ENCODE results near the gene IRS1.

The IRS1 gene

DNA sequence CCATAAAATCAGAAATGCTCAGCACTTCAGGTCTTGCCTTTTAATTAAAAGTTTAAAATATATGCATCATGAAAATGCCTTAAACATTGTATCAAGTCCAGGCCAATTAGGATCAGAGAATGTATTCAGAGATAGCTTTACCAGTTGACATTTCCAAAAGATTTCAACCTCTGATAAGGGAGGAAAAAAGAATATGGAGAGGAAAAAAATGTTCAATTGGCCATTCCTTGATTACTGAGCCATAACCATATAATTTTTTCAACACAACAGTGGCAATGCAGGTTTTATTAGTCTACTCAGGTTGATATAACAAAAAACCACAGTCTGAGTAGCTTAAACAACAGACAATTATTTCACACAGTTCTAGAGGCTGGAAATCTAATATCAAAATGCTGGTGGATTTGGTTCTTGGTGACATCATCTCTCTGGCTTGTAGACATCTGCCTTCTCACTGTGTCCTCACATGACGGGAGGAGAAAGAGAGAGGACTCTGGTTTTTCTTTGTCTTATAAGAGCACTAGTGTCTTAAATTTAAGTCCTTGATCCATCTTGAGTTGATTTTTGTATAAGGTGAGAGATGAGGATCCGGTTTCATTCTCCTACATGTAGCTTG is 111.9 kb downstream of the IRS1 start:
- no peak overlapping the region for H3K4me3 ChIP-seq (ENCODE audit: low read depth, low read length)
- TF ChIP-seq, protein P1, sequence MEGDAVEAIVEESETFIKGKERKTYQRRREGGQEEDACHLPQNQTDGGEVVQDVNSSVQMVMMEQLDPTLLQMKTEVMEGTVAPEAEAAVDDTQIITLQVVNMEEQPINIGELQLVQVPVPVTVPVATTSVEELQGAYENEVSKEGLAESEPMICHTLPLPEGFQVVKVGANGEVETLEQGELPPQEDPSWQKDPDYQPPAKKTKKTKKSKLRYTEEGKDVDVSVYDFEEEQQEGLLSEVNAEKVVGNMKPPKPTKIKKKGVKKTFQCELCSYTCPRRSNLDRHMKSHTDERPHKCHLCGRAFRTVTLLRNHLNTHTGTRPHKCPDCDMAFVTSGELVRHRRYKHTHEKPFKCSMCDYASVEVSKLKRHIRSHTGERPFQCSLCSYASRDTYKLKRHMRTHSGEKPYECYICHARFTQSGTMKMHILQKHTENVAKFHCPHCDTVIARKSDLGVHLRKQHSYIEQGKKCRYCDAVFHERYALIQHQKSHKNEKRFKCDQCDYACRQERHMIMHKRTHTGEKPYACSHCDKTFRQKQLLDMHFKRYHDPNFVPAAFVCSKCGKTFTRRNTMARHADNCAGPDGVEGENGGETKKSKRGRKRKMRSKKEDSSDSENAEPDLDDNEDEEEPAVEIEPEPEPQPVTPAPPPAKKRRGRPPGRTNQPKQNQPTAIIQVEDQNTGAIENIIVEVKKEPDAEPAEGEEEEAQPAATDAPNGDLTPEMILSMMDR (IDR thresholded peaks at IDR 0.05; ENCODE audit: insufficient read depth, low read depth, low read length, missing control alignments): no peak
- no peak for DNase-seq (ENCODE audit: low read depth)

DNA sequence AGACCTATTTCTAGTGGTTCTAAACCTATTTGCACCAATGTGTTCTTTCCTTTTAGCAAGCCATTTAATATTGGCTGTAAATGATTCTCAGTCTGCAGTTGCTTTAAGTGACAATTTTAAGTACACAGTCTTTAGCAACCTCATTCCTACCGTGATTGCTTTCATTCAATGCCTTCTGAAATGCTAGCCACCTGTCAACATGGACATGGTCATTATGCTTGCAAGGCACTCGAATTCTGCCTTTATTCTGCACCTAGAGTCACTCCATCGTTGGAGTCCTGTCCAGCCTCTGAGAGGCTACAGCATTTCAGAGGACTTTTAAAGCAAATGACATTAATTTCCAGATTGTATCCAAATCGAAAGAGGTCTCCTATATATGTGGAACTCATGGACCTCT is 115.1 kb downstream of the IRS1 start:
- no peak overlapping the region for H3K4me3 ChIP-seq (ENCODE audit: low read depth, low read length)
- TF ChIP-seq, protein P1 (IDR thresholded peaks at IDR 0.05; ENCODE audit: insufficient read depth, low read depth, low read length, missing control alignments): no peak
- no peak for DNase-seq (ENCODE audit: low read depth)

DNA sequence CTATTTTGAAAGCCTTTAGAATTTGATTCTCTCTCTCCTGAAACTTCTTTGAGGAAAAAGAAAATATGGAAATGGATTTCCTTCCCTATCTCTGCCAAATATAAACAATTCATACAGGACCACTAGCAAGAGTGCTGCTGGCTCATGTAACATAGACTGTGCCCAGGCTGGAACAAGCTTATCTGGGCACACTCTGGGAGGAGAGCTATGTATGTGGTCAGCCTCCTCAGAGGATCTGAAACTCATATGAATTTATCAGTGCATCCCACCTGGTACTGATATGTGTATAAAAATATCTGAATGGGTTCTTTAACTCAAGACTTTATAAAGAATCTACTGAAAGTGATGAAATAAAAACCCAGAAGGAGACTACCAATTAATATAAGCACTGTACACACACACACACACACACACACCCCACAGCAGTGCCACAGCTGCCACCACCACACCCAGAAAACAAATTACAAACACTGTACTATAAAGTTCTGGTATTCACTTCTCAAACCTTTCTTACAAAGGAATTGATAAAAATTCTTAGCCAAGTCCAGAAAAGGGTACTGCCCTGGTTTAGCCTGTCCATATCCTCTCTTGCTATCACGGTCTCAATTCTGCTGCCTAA is 115.6 kb downstream of the IRS1 start:
- TF ChIP-seq, protein P1 (IDR thresholded peaks at IDR 0.05; ENCODE audit: insufficient read depth, low read depth, low read length, missing control alignments): no peak
- DNase-seq (ENCODE audit: low read depth): no peak
- H3K4me3 ChIP-seq (ENCODE audit: low read depth, low read length): no peak overlapping the region

DNA sequence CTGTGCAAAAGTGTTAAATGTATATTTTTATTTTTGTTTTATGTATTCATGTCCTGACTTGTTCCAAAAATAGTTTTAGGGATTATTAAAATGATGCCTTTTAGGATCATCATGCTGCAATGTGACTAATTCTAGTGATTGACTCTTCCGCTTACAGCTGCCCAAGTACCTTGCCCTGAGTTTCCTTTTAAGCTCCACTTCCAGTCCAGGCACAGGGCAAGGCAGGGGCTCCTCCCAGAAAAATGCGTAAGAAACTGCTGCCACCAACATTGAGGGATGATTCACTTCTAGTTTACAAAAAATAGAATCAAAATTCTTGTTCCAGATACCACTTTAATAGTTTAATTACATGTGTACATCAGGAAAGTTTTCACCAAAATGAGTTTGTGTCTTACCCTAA is 116.4 kb downstream of the IRS1 start:
- DNase-seq (ENCODE audit: low read depth): no peak
- H3K4me3 ChIP-seq (ENCODE audit: low read depth, low read length): no peak overlapping the region
- TF ChIP-seq, protein P1 (IDR thresholded peaks at IDR 0.05; ENCODE audit: insufficient read depth, low read depth, low read length, missing control alignments): no peak
